ENCODE measurements around the gene COPB2. TPM values are rescaled to one million over a fixed set of nuclear protein-coding genes. Genes with fewer than 3 reads are reported as not detected.

The COPB2 gene
- 100 to 1,000 TPM in 1 of 2 donors, 10 to 100 TPM in 1; 67.4 to 114 TPM for total RNA-seq

DNA sequence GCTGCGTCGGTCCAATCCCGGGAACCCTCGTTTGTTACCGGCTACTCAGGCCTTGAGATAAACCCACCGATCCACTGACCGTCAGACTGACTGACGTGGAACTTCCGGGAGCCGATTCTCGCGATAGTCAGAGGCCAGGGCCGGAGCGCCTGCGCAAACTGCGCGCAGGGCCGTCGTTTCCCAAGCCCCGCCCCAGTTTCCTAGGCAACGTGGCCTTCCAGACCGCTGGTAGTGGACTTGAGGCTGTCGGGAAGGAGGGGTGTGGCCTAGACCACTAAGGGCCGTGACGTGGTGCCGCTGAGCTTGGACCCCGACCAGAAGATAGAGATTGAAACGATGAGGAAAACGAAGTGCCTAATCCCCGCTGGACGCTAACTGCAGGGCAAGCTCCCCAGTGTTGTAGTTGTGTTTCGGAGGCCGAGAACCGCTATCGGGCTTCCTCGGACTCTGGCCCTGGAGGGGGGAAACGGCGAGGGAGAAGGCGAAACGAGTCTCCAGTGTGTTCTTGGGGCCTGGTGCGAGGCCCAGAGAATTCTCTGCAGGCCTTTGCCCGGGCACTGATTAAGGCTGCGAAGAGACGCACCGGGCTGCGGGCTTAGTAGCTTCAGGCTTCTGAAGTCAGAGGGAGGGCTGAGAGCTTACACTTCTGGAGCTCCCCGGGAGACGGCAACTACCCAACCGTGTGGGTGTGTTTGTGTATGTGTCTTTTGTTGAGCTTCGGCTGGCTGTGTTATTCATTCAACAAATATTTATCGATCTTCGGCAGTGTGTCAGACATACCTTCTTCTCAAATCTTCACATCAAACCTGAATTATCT lies at the start of gene COPB2:
TSS of gene COPB2 (minus strand) at position 96 of the 817 bp plus-strand sequence. CDS start 97 bp downstream, outside the sequence.
- Histone ChIP-seq H3K36me3 (no peaks in the 10 kb centered on the region), H3K27me3 (replicated peaks; ENCODE audit: insufficient read depth) (no peaks in the 10 kb centered on the region), H3K4me1 (ENCODE audit: control insufficient read depth in 1 of 2, low read depth in 2 of 2) (peaks cover 20 to 48% of the 10 kb centered on the region in 2 donors), H3K27ac (peak within 1 kb of the TSS; percentile 89 to 94), H3K9me3 (no peaks in the 10 kb centered on the region), H3K4me3 (peak within 1 kb of the TSS; percentile 98)
- TF ChIP-seq, protein P1, sequence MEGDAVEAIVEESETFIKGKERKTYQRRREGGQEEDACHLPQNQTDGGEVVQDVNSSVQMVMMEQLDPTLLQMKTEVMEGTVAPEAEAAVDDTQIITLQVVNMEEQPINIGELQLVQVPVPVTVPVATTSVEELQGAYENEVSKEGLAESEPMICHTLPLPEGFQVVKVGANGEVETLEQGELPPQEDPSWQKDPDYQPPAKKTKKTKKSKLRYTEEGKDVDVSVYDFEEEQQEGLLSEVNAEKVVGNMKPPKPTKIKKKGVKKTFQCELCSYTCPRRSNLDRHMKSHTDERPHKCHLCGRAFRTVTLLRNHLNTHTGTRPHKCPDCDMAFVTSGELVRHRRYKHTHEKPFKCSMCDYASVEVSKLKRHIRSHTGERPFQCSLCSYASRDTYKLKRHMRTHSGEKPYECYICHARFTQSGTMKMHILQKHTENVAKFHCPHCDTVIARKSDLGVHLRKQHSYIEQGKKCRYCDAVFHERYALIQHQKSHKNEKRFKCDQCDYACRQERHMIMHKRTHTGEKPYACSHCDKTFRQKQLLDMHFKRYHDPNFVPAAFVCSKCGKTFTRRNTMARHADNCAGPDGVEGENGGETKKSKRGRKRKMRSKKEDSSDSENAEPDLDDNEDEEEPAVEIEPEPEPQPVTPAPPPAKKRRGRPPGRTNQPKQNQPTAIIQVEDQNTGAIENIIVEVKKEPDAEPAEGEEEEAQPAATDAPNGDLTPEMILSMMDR (IDR thresholded peaks at IDR 0.05), result no peak
- ATAC-seq (ENCODE audit: insufficient number of reproducible peaks, low FRiP score, low read depth) (peak; percentile 99), DNase-seq (ENCODE audit: low spot score) (peak; percentile 96)

DNA sequence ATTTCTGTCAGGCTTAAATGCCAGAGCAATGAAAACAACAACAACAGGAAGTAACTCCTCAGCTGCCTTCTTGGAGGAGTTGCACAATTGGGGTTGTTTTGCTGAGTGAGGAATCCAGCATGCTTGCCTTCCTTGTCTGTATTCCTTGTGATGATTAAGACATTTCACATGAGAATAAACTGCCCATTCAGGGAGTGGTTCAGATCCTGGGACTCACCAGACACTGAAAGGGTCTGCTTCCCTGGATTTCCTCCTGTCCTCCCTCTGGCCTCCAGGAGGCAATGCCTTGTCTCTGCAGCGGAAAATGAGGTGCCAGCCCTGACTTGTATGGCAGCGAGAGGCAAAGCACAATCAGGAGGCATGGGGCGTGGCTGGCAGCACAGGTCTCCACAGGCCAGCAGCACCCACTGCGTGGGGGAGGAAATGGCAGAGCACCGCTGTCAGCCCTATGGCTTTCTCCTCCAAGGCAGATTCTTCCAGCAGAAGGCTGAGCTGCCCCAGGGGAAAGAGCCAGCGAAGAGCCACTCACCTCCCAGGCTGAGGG lies 45.4 kb upstream of the COPB2 start:
- H3K27me3 ChIP-seq (replicated peaks; ENCODE audit: insufficient read depth), result no peaks in the 10 kb centered on the region
- H3K27ac ChIP-seq, result no peak overlapping the region
- no peaks in the 10 kb centered on the region for H3K4me1 ChIP-seq (ENCODE audit: control insufficient read depth in 1 of 2, low read depth in 2 of 2)
- no peak overlapping the region for H3K4me3 ChIP-seq
- H3K36me3 ChIP-seq, result no peaks in the 10 kb centered on the region
- DNase-seq (ENCODE audit: low spot score) (no peak), ATAC-seq (ENCODE audit: insufficient number of reproducible peaks, low FRiP score, low read depth) (no peak)
- TF ChIP-seq, protein P1 (IDR thresholded peaks at IDR 0.05), result no peak
- H3K9me3 ChIP-seq, result no peaks in the 10 kb centered on the region

DNA sequence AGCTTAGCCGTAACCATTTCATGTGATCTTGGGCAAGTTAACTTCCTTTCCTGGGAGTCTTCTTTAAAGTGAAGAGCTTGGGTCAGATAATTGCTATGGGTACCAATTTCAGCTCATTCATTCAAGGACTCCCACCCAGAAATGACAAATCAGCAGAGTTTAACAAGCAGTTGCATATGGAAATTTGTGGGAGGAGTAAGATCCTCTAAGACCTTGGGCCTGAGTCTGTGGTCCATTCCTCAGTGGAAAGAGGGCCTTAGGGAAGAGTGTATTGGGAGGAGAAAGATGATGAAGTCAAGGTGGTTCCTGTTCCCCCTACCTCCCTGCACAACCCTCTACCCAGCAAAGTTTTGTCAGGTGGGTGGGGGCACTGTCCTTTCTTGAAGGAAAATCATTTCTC lies 44.8 kb upstream of the COPB2 start:
- no peaks in the 10 kb centered on the region for H3K27me3 ChIP-seq (replicated peaks; ENCODE audit: insufficient read depth)
- H3K4me1 ChIP-seq (ENCODE audit: control insufficient read depth in 1 of 2, low read depth in 2 of 2), result no peaks in the 10 kb centered on the region
- no peaks in the 10 kb centered on the region for H3K36me3 ChIP-seq
- H3K27ac ChIP-seq, result no peak overlapping the region
- ATAC-seq (ENCODE audit: insufficient number of reproducible peaks, low FRiP score, low read depth) (no peak), DNase-seq (ENCODE audit: low spot score) (no peak)
- TF ChIP-seq, protein P1 (IDR thresholded peaks at IDR 0.05), result no peak
- no peak overlapping the region for H3K4me3 ChIP-seq
- H3K9me3 ChIP-seq, result no peaks in the 10 kb centered on the region

DNA sequence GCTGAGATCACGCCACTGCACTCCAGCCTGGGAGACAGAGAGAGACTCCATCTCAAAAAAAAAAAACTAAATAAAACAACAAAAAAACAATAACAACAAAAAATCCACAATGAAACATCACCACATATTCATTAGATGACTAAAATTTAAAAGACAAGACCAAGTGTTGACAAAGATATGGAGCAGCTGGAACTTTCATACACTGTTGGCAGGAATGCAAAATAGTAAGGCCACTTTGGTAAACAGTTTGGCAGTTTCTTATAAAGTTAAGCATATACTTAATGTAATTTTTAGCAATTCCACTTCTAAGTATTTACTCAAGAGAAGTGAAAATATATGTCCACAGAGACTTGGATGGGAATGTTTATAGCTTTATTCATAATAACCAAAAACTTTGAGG lies 43.6 kb upstream of the COPB2 start:
- Histone ChIP-seq H3K27me3 (replicated peaks; ENCODE audit: insufficient read depth) (no peaks in the 10 kb centered on the region), H3K36me3 (no peaks in the 10 kb centered on the region), H3K9me3 (no peaks in the 10 kb centered on the region), H3K4me3 (no peak overlapping the region), H3K27ac (no peak overlapping the region), H3K4me1 (ENCODE audit: control insufficient read depth in 1 of 2, low read depth in 2 of 2) (no peaks in the 10 kb centered on the region)
- no peak for ATAC-seq (ENCODE audit: insufficient number of reproducible peaks, low FRiP score, low read depth)
- DNase-seq (ENCODE audit: low spot score), result no peak
- TF ChIP-seq, protein P1 (IDR thresholded peaks at IDR 0.05), result no peak

DNA sequence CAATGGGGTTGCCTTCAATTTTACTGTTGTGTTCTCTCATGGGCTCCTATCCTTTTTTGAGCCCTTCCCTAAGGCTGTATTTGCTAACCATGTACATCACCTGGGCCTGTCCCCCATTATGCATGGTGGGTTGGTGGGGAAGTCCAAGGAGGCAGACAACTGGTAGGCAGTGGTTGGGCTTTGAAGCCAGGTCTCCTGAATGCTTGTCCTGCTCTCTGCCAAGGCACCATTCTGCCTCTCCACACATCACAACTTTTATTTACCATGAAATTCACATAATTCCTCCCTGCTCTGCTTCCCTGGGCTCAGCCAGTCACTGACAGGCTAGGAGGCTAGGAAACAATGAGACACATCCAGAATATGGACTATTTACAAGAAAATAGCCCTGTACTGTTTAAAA lies 41.0 kb upstream of the COPB2 start:
- ATAC-seq (ENCODE audit: insufficient number of reproducible peaks, low FRiP score, low read depth), result no peak
- no peak for DNase-seq (ENCODE audit: low spot score)
- no peaks in the 10 kb centered on the region for H3K9me3 ChIP-seq
- H3K27me3 ChIP-seq (replicated peaks; ENCODE audit: insufficient read depth), result no peaks in the 10 kb centered on the region
- no peak overlapping the region for H3K4me3 ChIP-seq
- H3K4me1 ChIP-seq (ENCODE audit: control insufficient read depth in 1 of 2, low read depth in 2 of 2), result no peaks in the 10 kb centered on the region
- H3K36me3 ChIP-seq, result no peaks in the 10 kb centered on the region
- TF ChIP-seq, protein P1 (IDR thresholded peaks at IDR 0.05), result no peak
- H3K27ac ChIP-seq, result no peak overlapping the region

Measured in thoracic aorta (tissue), 2 donors.